Upper lobe of left lung (tissue), 6 donors: ENCODE measurements around the gene NAA25. TPM values are rescaled to one million over a fixed set of nuclear protein-coding genes. Genes with fewer than 3 reads are reported as not detected.
"Not testable (repeated sequence)": the region's sequence is repeated elsewhere in the genome, so short reads cannot be mapped to it uniquely, and the experiment has no call there.

Experiments used
- ATAC-seq, 2 donors: fragments of 200-7000 bp; cut with Tn5 transposase; one replicate each; pipeline ENCODE4 v1.9.1; 2022; ENCODE audit warnings: mild to moderate bottlenecking in 2 of 2, moderate library complexity in 2 of 2; ENCODE audit not compliant: low FRiP score in 2 of 2
- DNase-seq, 2 donors: peaks; one replicate each; pipeline ENCODE4 v3.0.0-alpha.2; 2019 to 2020
- H3K27ac ChIP-seq, 4 donors: fragments of 200-600 bp; sonication (generic); one replicate each; pipeline ENCODE4 v1.5.1; 2016 to 2019
- H3K27me3 ChIP-seq, 4 donors: fragments of 200-600 bp; sonication (generic); one replicate each; pipeline ENCODE4 v1.5.1; 2017 to 2019
- H3K36me3 ChIP-seq, 4 donors: fragments of 200-600 bp; sonication (generic); one replicate each; pipeline ENCODE4 v1.5.1; 2016 to 2019
- H3K4me1 ChIP-seq, 4 donors: fragments of 200-600 bp; sonication (generic); one replicate each; pipeline ENCODE4 v1.5.1; 2018 to 2019
- H3K4me3 ChIP-seq, 4 donors: fragments of 200-600 bp; sonication (generic); one replicate each; pipeline ENCODE4 v1.5.1; 2017 to 2019; ENCODE audit warnings: mild to moderate bottlenecking in 2 of 4, moderate library complexity in 1 of 4
- H3K9me3 ChIP-seq, 4 donors: fragments of 200-600 bp; sonication (generic); one replicate each; pipeline ENCODE4 v1.5.1; 2018 to 2019
- EP300 ChIP-seq, 4 donors: sonication (generic); formaldehyde crosslinking; IDR thresholded peaks; one replicate each; pipeline ENCODE4 v1.5.1; 2017; ENCODE audit warnings: antibody characterized with exemption in 4 of 4, control low read depth in 2 of 4
- POLR2A ChIP-seq, 4 donors: fragments of 450-650 bp; IDR thresholded peaks; one replicate each; pipeline ENCODE4 v1.5.1; 2016 to 2017; ENCODE audit warnings: antibody characterized with exemption in 4 of 4, mild to moderate bottlenecking in 2 of 4
- POLR2AphosphoS5 ChIP-seq, 2 donors: sonication (generic); formaldehyde crosslinking; IDR thresholded peaks; one replicate each; pipeline ENCODE4 v1.5.1; 2017; ENCODE audit warnings: antibody characterized with exemption in 2 of 2
- WGBS, 2 donors: methylation state at CpG; one replicate each; pipeline ENCODE4 v1.1.5; 2017 to 2018; 5-methylcytosine and 5-hydroxymethylcytosine counted together
- total RNA-seq, 6 donors: library from RNA; depleted of rRNA in 4 of 6; stranded (reverse); fragments of >200 nt in 4 of 6; gene quantifications; one replicate each; pipeline versions ENCODE4 v1.1.0 to v1.2.1, GENCODE V29; 2016 to 2021
- TF ChIP-seq, protein P1 (sequence below), 6 experiments: fragments of 450-650 bp in 4 of 6; fragments of 200-600 bp in 2 of 6; sonication (generic) in 2 of 6; IDR thresholded peaks; one replicate each; pipeline ENCODE4 v1.5.1; 2016 to 2019; ENCODE audit warnings: antibody characterized with exemption in 6 of 6
- donor health status: DM: no; HTN: no; CAD: no; lungs with moderate emphysema.
- donor health status: DM: no; HTN: yes; CAD: no; lungs with severe emphysema.

NAA25 gene
- total RNA-seq, 6 donors from 2014 or later: 15.0 to 30.3 (median 19.4) TPM

- no peak overlapping the region for H3K4me3 ChIP-seq
- ATAC-seq: no peak
- H3K27me3 ChIP-seq: no peaks in the 10 kb centered on the region
- H3K9me3 ChIP-seq: no peaks in the 10 kb centered on the region
- no peak for DNase-seq
- peaks cover 16 to 99% (median 63%) of the 10 kb centered on the region in 4 donors for H3K36me3 ChIP-seq
- WGBS, 2 donors: 100% methylated on average over 2 of the region's 2 CpGs
- TF ChIP-seq POLR2A (IDR thresholded peaks at IDR 0.05) (no peak), POLR2AphosphoS5 (IDR thresholded peaks at IDR 0.05) (no peak), EP300 (IDR thresholded peaks at IDR 0.05) (no peak)
- H3K4me1 ChIP-seq: no peaks in the 10 kb centered on the region
- no peak overlapping the region for H3K27ac ChIP-seq
Measured at GRCh38 chr12:112063273-112063672, 45.3 kb downstream of the NAA25 start.

DNA sequence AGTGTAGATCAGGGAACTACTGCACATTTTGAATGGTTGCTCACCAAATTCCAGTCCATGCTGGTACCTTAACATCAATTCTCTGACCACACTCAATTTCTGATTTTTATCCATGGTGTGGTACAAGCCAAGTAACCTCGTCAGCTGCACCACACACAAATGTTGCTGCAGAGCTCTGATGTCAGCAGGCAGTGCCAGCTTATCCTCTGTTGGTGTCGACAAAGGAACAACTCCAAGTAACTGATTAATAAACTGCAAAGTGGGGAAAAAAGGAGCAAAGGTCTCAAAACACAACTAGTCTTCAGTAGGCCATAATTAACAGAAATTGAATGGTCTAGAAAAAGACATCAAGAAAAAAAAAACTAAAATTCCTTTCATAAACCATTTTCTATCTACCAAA lies 47.4 kb downstream of the NAA25 start:
- Histone ChIP-seq H3K9me3 (no peaks in the 10 kb centered on the region), H3K4me1 (no peaks in the 10 kb centered on the region), H3K36me3 (peaks cover 12 to 99% (median 56%) of the 10 kb centered on the region in 4 donors), H3K4me3 (no peak overlapping the region), H3K27ac (no peak overlapping the region), H3K27me3 (no peaks in the 10 kb centered on the region)
- ATAC-seq (no peak), DNase-seq (no peak)
- WGBS, 2 donors: 95 to 96% methylated on average over 2 of the region's 2 CpGs
- no peak for TF ChIP-seq POLR2AphosphoS5 (IDR thresholded peaks at IDR 0.05)
- no peak for TF ChIP-seq EP300 (IDR thresholded peaks at IDR 0.05)
- TF ChIP-seq, protein P1, sequence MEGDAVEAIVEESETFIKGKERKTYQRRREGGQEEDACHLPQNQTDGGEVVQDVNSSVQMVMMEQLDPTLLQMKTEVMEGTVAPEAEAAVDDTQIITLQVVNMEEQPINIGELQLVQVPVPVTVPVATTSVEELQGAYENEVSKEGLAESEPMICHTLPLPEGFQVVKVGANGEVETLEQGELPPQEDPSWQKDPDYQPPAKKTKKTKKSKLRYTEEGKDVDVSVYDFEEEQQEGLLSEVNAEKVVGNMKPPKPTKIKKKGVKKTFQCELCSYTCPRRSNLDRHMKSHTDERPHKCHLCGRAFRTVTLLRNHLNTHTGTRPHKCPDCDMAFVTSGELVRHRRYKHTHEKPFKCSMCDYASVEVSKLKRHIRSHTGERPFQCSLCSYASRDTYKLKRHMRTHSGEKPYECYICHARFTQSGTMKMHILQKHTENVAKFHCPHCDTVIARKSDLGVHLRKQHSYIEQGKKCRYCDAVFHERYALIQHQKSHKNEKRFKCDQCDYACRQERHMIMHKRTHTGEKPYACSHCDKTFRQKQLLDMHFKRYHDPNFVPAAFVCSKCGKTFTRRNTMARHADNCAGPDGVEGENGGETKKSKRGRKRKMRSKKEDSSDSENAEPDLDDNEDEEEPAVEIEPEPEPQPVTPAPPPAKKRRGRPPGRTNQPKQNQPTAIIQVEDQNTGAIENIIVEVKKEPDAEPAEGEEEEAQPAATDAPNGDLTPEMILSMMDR (IDR thresholded peaks at IDR 0.05): no peak
- TF ChIP-seq POLR2A (IDR thresholded peaks at IDR 0.05): no peak

DNA sequence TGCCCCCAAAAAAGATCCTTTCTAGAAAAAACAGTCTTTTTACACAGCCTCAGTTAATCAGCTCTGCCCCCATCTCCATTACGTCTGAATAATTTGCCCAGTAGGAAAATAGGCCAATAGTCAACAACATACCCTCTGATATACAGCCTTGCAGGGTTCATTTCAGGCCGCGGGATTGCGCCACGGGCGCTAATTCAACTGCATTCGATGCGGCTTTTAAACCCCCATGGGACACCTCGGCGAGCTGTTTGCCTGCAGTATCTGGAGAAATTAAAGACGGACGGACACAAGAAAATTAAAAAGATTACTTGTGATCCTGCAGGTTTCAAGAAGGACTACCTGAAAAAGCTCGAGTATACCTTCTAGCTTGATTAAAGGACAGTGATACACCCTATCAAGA lies 59.2 kb downstream of the NAA25 start:
- WGBS, 2 donors: 92 to 95% methylated on average over 13 of the region's 13 CpGs
- Histone ChIP-seq H3K4me1 (no peaks in the 10 kb centered on the region), H3K9me3 (no peaks in the 10 kb centered on the region), H3K27me3 (no peaks in the 10 kb centered on the region), H3K36me3 (peaks cover 0 to 98% (median 59%) of the 10 kb centered on the region in 4 donors), H3K4me3 (no peak overlapping the region), H3K27ac (no peak overlapping the region)
- TF ChIP-seq EP300 (IDR thresholded peaks at IDR 0.05): no peak
- TF ChIP-seq, protein P1 (IDR thresholded peaks at IDR 0.05): no peak
- TF ChIP-seq POLR2A (IDR thresholded peaks at IDR 0.05): no peak
- TF ChIP-seq POLR2AphosphoS5 (IDR thresholded peaks at IDR 0.05): no peak
- DNase-seq (no peak), ATAC-seq (no peak)

DNA sequence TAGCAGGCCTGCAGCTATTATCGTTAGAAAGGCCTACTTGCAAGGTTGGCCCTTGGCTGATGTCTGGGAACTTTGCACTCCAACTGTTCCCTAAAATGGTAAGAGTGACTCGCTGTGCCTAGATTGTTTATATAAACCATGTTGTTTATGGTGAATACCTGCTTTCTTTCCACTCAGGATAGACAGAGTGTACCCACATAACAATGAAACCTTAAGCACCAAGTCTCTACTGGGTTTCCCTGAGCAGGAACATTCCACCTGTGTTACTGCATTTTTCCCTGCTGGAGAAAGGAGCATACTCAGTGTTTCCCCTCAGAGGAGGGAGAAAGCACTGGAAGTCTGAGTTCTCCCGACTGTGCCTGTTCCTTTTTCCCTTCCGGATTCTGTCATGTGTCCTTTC lies 62.6 kb downstream of the NAA25 start:
- 75 to 89% methylated on average over 4 of the region's 4 CpGs for WGBS, 2 donors
- no peak overlapping the region for H3K27ac ChIP-seq
- H3K36me3 ChIP-seq: peaks cover 7 to 97% (median 65%) of the 10 kb centered on the region in 4 donors

DNA sequence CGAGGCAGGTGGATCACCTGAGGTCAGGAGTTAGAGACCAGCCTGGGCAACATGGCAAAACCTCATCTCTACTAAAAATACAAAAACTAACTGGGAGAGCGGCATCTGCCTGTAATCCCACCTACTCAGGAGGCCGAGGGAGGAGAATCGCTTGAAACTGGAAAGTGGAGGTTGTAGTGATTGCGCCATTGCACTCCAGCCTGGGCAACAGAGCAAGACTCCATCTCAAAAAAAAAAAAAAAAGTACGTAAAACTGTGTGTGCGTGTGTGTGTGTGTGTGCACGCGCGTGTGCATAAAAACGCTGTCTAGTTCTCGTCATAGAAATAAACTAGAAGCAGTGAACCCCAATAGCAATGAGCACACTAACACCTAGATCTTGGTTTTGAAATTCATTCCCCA lies 72.0 kb downstream of the NAA25 start:
- H3K36me3 ChIP-seq: peaks cover 26 to 90% (median 49%) of the 10 kb centered on the region in 4 donors
- not testable (repeated sequence) for H3K9me3 ChIP-seq, H3K4me1 ChIP-seq

More for the DNA sequence above, 62.6 kb downstream of the NAA25 start:
- Histone ChIP-seq H3K9me3 (no peaks in the 10 kb centered on the region), H3K4me3 (no peak overlapping the region), H3K27me3 (no peaks in the 10 kb centered on the region), H3K4me1 (no peaks in the 10 kb centered on the region)
- ATAC-seq (no peak), DNase-seq (no peak)
- TF ChIP-seq EP300 (IDR thresholded peaks at IDR 0.05) (no peak), POLR2AphosphoS5 (IDR thresholded peaks at IDR 0.05) (no peak), POLR2A (IDR thresholded peaks at IDR 0.05) (no peak)
- TF ChIP-seq, protein P1 (IDR thresholded peaks at IDR 0.05): no peak

DNA sequence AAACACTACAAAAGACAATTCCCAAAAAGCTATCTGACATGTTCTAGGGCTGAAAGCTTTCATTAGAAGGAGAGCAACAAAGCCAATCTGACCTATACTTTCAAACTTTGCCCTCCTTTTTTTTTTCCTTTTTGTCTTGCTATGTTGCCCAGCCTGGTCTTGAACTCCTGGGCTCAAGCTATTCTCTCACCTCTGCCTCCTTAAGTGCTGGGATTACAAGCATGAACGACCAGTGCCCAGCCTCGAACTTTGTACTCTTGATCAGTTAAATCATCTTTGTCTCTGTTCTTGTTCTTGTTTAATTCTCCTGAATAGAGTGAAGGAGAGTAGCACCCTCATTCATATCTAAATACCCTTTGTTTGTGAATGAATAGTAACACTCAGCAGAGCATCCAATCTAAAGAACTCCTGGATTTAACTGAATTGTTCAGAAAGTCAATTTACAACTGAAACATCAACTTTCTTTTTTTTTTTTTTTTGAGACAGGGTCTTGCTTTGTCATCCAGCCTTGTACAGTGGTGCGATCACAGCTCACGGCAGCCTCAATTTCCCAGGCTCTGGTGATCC lies 73.3 kb downstream of the NAA25 start:
- DNase-seq (no peak), ATAC-seq (no peak)
- Histone ChIP-seq H3K4me3 (no peak overlapping the region), H3K36me3 (peaks cover 23 to 81% (median 52%) of the 10 kb centered on the region in 4 donors), H3K4me1 (peaks cover 0 to 4% (median 0%) of the 10 kb centered on the region in 4 donors), H3K27me3 (no peaks in the 10 kb centered on the region), H3K9me3 (no peaks in the 10 kb centered on the region), H3K27ac (no peak overlapping the region)
- WGBS, 2 donors: 87 to 93% methylated on average over 4 of the region's 4 CpGs
- TF ChIP-seq, protein P1 (IDR thresholded peaks at IDR 0.05): no peak
- no peak for TF ChIP-seq EP300 (IDR thresholded peaks at IDR 0.05)
- no peak for TF ChIP-seq POLR2AphosphoS5 (IDR thresholded peaks at IDR 0.05)
- TF ChIP-seq POLR2A (IDR thresholded peaks at IDR 0.05): no peak

More for the DNA sequence above, 72.0 kb downstream of the NAA25 start:
- H3K4me3 ChIP-seq, ATAC-seq, H3K27me3 ChIP-seq, DNase-seq, H3K27ac ChIP-seq: not testable (repeated sequence)
- 83 to 93% methylated on average over 12 of the region's 12 CpGs for WGBS, 2 donors
